HEK293 (cell line): Measurements from ENCODE around the gene ZNF587B.

ENCODE experiments used
- KLF10 ChIP-seq: fragments of 450-650 bp; IDR thresholded peaks from 2 replicates; pipeline ENCODE4 v1.5.1; 2018; ENCODE audit warnings: missing biosample characterization, mild to moderate bottlenecking, missing genetic modification characterization
- SETDB1 ChIP-seq: IDR thresholded peaks from one replicate; pipeline ENCODE4 v1.6.1; 2017; ENCODE audit warnings: mild to moderate bottlenecking, low read length, moderate library complexity, mixed read lengths; ENCODE audit not compliant: insufficient read length
- SP2 ChIP-seq: fragments of 450-650 bp; formaldehyde crosslinking; IDR thresholded peaks from 2 replicates; pipeline ENCODE4 v1.5.1; 2016; ENCODE audit warnings: missing biosample characterization, missing genetic modification characterization
- YY2 ChIP-seq: fragments of 450-650 bp; formaldehyde crosslinking; IDR thresholded peaks from 2 replicates; pipeline ENCODE4 v1.5.1; 2016; ENCODE audit warnings: missing biosample characterization, missing genetic modification characterization
- ZBTB17 ChIP-seq: fragments of 450-650 bp; formaldehyde crosslinking; IDR thresholded peaks from 2 replicates; pipeline ENCODE4 v1.5.1; 2016; ENCODE audit warnings: missing biosample characterization, missing genetic modification characterization
- ZBTB20 ChIP-seq: fragments of 450-650 bp; formaldehyde crosslinking; IDR thresholded peaks from 2 replicates; pipeline ENCODE4 v1.5.1; 2016; ENCODE audit warnings: missing biosample characterization, missing genetic modification characterization
- ZBTB48 ChIP-seq: fragments of 450-650 bp; formaldehyde crosslinking; IDR thresholded peaks from 2 replicates; pipeline ENCODE4 v1.5.1; 2016; ENCODE audit warnings: missing biosample characterization, missing genetic modification characterization
- ZFP37 ChIP-seq: fragments of 450-650 bp; formaldehyde crosslinking; IDR thresholded peaks from 2 replicates; pipeline ENCODE4 v1.5.1; 2016; ENCODE audit warnings: missing biosample characterization, missing genetic modification characterization
- ZNF10 ChIP-seq: fragments of 450-650 bp; formaldehyde crosslinking; IDR thresholded peaks from 2 replicates; pipeline ENCODE4 v1.5.1; 2017; ENCODE audit warnings: missing biosample characterization, missing genetic modification characterization
- ZNF121 ChIP-seq: fragments of 450-650 bp; formaldehyde crosslinking; IDR thresholded peaks from 2 replicates; pipeline ENCODE4 v1.5.1; 2016; ENCODE audit warnings: missing biosample characterization, missing genetic modification characterization
- ZNF2 ChIP-seq: fragments of 450-650 bp; formaldehyde crosslinking; IDR thresholded peaks from 2 replicates; pipeline ENCODE4 v1.5.1; 2016; ENCODE audit warnings: missing biosample characterization, missing genetic modification characterization
- ZNF23 ChIP-seq: fragments of 450-650 bp; formaldehyde crosslinking; IDR thresholded peaks from 2 replicates; pipeline ENCODE4 v1.5.1; 2016; ENCODE audit warnings: missing biosample characterization, missing genetic modification characterization, borderline replicate concordance
- ZNF335 ChIP-seq: fragments of 450-650 bp; formaldehyde crosslinking; conservative IDR thresholded peaks from 2 replicates; pipeline ENCODE4 v1.5.1; 2016; ENCODE audit warnings: missing biosample characterization, missing genetic modification characterization
- ZNF501 ChIP-seq: fragments of 450-650 bp; formaldehyde crosslinking; IDR thresholded peaks from 2 replicates; pipeline ENCODE4 v1.5.1; 2016; ENCODE audit warnings: missing biosample characterization, missing genetic modification characterization
- ZNF600 ChIP-seq: fragments of 450-650 bp; formaldehyde crosslinking; IDR thresholded peaks from 2 replicates; pipeline ENCODE4 v1.5.1; 2016; ENCODE audit warnings: missing biosample characterization, missing genetic modification characterization
- ZNF610 ChIP-seq: fragments of 450-650 bp; formaldehyde crosslinking; IDR thresholded peaks from 2 replicates; pipeline ENCODE4 v1.5.1; 2016; ENCODE audit warnings: missing biosample characterization, missing genetic modification characterization, borderline replicate concordance
- ZNF660 ChIP-seq: fragments of 450-650 bp; IDR thresholded peaks from 2 replicates; pipeline ENCODE4 v1.5.1; 2018; ENCODE audit warnings: missing biosample characterization, mild to moderate bottlenecking, missing genetic modification characterization
- ZNF677 ChIP-seq: fragments of 450-650 bp; IDR thresholded peaks from 2 replicates; pipeline ENCODE4 v1.5.0; 2018; ENCODE audit warnings: missing biosample characterization, mild to moderate bottlenecking, missing genetic modification characterization, moderate library complexity
- ZNF843 ChIP-seq: fragments of 450-650 bp; formaldehyde crosslinking; IDR thresholded peaks from 2 replicates; pipeline ENCODE4 v1.5.1; 2016; ENCODE audit warnings: missing biosample characterization, missing genetic modification characterization
- ZSCAN23 ChIP-seq: fragments of 450-650 bp; formaldehyde crosslinking; IDR thresholded peaks from 2 replicates; pipeline ENCODE4 v1.5.1; 2016; ENCODE audit warnings: missing biosample characterization, missing genetic modification characterization
- ZSCAN30 ChIP-seq: fragments of 450-650 bp; IDR thresholded peaks from 2 replicates; pipeline ENCODE4 v1.5.1; 2018; ENCODE audit warnings: missing biosample characterization, mild to moderate bottlenecking, missing genetic modification characterization, moderate library complexity
- TF ChIP-seq, protein P1 (sequence below): fragments of 450-650 bp; formaldehyde crosslinking; IDR thresholded peaks from 2 replicates; pipeline ENCODE4 v1.5.1; 2016; ENCODE audit warnings: missing biosample characterization, missing genetic modification characterization
- TF ChIP-seq, protein P2 (sequence below): fragments of 450-650 bp; formaldehyde crosslinking; optimal IDR thresholded peaks from 2 replicates; pipeline ENCODE3; 2016; ENCODE audit warnings: missing biosample characterization, mild to moderate bottlenecking, missing genetic modification characterization
- TF ChIP-seq, protein P3 (sequence below): fragments of 450-650 bp; formaldehyde crosslinking; IDR thresholded peaks from 2 replicates; pipeline ENCODE4 v1.5.1; 2017; ENCODE audit warnings: missing biosample characterization, missing genetic modification characterization
- TF ChIP-seq, protein P4 (sequence below): fragments of 450-650 bp; formaldehyde crosslinking; conservative IDR thresholded peaks from 2 replicates; pipeline ENCODE4 v1.5.1; 2016; ENCODE audit warnings: low read depth, missing biosample characterization, missing genetic modification characterization
- TF ChIP-seq, protein P5 (sequence below): fragments of 450-650 bp; formaldehyde crosslinking; IDR thresholded peaks from 2 replicates; pipeline ENCODE4 v1.5.1; 2016; ENCODE audit warnings: missing biosample characterization, missing genetic modification characterization

The ZNF587B gene

DNA sequence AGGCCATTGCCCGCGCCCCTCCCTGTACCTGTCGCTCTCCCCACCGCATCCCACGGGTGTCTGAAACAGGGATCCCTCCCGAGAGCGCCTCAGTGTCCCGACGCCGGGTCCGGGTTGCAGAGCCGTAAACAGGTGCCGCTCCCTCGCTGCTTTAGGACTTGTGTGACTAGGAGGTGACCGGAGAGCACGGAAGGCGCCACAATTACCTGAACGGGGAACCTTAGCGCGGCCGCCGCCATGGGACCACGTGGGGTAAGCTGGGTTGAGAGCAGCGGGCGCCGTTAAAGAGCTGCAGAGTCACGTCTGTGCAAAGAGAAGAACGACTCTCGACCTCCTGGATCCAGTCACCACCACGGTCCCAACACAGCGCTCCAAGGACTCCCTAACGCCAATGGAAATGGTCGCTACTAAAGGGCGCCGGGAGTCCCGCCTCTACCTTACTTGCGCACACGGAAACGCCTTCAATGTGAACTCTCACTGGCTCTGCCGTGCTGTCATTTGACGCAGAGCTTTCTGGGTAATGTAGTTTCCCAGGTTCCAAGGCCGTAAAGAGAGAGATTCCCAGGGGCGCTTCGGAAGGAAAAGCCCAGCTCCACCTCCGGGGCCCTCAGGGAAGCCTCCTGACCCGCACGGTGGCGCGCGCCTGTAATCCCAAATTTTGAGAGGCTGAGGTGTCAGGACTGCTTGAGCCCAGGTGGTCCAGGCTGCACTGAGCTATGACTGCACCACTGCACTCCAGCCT lies 15.4 kb upstream of the ZNF587B start, which contains the start of gene ZNF552 (continued):
- TF ChIP-seq ZBTB48 (tag by site-specific recombination) (peak; percentile 54; the same call in 1 of the 2 replicates), ZNF121 (tag by site-specific recombination) (no peak), ZNF10 (peak; percentile 80), ZNF23 (tag by site-specific recombination) (no peak), ZBTB20 (tag by site-specific recombination) (peak; percentile 49; the same call in 1 of the 2 replicates), ZSCAN23 (no peak), KLF10 (tag by site-specific recombination) (no peak), YY2 (tag by site-specific recombination) (peak; percentile 23; the same call in 1 of the 2 replicates), ZBTB17 (tag by site-specific recombination) (peak; percentile 79), ZNF2 (tag by site-specific recombination) (0 out of 2 replicates have a peak, but pooled peaks have one; percentile 67), SP2 (tag by site-specific recombination) (peak; percentile 83), ZSCAN30 (no peak), ZFP37 (tag by site-specific recombination) (peak; percentile 30; the same call in 1 of the 2 replicates), ZNF600 (peak; percentile 89), ZNF610 (tag by site-specific recombination) (0 out of 2 replicates have a peak, but pooled peaks have one; percentile 26), ZNF677 (tag by site-specific recombination) (no peak), ZNF335 (tag by site-specific recombination) (peak; percentile 89), ZNF843 (0 out of 2 replicates have a peak, but pooled peaks have one; percentile 17), ZNF501 (tag by site-specific recombination) (peak; percentile 67), SETDB1 (no peak), ZNF660 (tag by site-specific recombination) (peak; percentile 46; the same call in 1 of the 2 replicates)
- TF ChIP-seq, protein P1, sequence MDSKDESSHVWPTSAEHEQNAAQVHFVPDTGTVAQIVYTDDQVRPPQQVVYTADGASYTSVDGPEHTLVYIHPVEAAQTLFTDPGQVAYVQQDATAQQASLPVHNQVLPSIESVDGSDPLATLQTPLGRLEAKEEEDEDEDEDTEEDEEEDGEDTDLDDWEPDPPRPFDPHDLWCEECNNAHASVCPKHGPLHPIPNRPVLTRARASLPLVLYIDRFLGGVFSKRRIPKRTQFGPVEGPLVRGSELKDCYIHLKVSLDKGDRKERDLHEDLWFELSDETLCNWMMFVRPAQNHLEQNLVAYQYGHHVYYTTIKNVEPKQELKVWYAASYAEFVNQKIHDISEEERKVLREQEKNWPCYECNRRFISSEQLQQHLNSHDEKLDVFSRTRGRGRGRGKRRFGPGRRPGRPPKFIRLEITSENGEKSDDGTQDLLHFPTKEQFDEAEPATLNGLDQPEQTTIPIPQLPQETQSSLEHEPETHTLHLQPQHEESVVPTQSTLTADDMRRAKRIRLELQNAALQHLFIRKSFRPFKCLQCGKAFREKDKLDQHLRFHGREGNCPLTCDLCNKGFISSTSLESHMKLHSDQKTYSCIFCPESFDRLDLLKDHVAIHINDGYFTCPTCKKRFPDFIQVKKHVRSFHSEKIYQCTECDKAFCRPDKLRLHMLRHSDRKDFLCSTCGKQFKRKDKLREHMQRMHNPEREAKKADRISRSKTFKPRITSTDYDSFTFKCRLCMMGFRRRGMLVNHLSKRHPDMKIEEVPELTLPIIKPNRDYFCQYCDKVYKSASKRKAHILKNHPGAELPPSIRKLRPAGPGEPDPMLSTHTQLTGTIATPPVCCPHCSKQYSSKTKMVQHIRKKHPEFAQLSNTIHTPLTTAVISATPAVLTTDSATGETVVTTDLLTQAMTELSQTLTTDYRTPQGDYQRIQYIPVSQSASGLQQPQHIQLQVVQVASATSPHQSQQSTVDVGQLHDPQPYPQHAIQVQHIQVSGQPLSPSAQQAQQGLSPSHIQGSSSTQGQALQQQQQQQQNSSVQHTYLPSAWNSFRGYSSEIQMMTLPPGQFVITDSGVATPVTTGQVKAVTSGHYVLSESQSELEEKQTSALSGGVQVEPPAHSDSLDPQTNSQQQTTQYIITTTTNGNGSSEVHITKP: peak; percentile 100
- TF ChIP-seq, protein P2, sequence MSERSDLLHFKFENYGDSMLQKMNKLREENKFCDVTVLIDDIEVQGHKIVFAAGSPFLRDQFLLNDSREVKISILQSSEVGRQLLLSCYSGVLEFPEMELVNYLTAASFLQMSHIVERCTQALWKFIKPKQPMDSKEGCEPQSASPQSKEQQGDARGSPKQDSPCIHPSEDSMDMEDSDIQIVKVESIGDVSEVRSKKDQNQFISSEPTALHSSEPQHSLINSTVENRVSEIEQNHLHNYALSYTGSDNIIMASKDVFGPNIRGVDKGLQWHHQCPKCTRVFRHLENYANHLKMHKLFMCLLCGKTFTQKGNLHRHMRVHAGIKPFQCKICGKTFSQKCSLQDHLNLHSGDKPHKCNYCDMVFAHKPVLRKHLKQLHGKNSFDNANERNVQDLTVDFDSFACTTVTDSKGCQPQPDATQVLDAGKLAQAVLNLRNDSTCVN: peak; percentile 17
- TF ChIP-seq, protein P3, sequence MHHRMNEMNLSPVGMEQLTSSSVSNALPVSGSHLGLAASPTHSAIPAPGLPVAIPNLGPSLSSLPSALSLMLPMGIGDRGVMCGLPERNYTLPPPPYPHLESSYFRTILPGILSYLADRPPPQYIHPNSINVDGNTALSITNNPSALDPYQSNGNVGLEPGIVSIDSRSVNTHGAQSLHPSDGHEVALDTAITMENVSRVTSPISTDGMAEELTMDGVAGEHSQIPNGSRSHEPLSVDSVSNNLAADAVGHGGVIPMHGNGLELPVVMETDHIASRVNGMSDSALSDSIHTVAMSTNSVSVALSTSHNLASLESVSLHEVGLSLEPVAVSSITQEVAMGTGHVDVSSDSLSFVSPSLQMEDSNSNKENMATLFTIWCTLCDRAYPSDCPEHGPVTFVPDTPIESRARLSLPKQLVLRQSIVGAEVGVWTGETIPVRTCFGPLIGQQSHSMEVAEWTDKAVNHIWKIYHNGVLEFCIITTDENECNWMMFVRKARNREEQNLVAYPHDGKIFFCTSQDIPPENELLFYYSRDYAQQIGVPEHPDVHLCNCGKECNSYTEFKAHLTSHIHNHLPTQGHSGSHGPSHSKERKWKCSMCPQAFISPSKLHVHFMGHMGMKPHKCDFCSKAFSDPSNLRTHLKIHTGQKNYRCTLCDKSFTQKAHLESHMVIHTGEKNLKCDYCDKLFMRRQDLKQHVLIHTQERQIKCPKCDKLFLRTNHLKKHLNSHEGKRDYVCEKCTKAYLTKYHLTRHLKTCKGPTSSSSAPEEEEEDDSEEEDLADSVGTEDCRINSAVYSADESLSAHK: no peak
- TF ChIP-seq, protein P4, sequence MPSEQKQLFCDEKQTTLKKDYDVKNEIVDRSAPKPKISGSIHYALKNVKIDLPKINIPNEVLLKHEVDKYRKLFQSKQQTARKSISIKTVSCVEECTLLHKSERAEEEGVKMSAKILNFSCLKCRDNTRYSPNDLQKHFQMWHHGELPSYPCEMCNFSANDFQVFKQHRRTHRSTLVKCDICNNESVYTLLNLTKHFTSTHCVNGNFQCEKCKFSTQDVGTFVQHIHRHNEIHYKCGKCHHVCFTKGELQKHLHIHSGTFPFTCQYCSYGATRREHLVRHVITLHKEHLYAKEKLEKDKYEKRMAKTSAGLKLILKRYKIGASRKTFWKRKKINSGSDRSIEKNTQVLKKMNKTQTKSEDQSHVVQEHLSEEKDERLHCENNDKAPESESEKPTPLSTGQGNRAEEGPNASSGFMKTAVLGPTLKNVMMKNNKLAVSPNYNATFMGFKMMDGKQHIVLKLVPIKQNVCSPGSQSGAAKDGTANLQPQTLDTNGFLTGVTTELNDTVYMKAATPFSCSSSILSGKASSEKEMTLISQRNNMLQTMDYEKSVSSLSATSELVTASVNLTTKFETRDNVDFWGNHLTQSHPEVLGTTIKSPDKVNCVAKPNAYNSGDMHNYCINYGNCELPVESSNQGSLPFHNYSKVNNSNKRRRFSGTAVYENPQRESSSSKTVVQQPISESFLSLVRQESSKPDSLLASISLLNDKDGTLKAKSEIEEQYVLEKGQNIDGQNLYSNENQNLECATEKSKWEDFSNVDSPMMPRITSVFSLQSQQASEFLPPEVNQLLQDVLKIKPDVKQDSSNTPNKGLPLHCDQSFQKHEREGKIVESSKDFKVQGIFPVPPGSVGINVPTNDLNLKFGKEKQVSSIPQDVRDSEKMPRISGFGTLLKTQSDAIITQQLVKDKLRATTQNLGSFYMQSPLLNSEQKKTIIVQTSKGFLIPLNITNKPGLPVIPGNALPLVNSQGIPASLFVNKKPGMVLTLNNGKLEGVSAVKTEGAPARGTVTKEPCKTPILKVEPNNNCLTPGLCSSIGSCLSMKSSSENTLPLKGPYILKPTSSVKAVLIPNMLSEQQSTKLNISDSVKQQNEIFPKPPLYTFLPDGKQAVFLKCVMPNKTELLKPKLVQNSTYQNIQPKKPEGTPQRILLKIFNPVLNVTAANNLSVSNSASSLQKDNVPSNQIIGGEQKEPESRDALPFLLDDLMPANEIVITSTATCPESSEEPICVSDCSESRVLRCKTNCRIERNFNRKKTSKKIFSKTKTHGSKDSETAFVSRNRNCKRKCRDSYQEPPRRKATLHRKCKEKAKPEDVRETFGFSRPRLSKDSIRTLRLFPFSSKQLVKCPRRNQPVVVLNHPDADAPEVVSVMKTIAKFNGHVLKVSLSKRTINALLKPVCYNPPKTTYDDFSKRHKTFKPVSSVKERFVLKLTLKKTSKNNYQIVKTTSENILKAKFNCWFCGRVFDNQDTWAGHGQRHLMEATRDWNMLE (tag by site-specific recombination): peak; percentile 42; the same call in 1 of the 2 replicates
- TF ChIP-seq, protein P5, sequence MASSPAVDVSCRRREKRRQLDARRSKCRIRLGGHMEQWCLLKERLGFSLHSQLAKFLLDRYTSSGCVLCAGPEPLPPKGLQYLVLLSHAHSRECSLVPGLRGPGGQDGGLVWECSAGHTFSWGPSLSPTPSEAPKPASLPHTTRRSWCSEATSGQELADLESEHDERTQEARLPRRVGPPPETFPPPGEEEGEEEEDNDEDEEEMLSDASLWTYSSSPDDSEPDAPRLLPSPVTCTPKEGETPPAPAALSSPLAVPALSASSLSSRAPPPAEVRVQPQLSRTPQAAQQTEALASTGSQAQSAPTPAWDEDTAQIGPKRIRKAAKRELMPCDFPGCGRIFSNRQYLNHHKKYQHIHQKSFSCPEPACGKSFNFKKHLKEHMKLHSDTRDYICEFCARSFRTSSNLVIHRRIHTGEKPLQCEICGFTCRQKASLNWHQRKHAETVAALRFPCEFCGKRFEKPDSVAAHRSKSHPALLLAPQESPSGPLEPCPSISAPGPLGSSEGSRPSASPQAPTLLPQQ (tag by site-specific recombination): peak; percentile 53; the same call in 1 of the 2 replicates
